ENCODE results near the gene FAM151A.

Gene FAM151A

GRCh38 chr1:54603241-54603640 lies 20.1 kb downstream of the FAM151A start:
- DNase-seq = no peak

GRCh38 chr1:54602554-54602953 lies 20.8 kb downstream of the FAM151A start:
- DNase-seq = no peak

GRCh38 chr1:54601730-54602129 lies 21.6 kb downstream of the FAM151A start:
- no peak for DNase-seq

GRCh38 chr1:54600947-54601721 lies 22.2 kb downstream of the FAM151A start:
- no peak for DNase-seq

- no peak for DNase-seq
Observed at GRCh38 chr1:54599211-54599823, 24.0 kb downstream of the FAM151A start.

GRCh38 chr1:54597455-54598030 lies 25.8 kb downstream of the FAM151A start:
- no peak for DNase-seq

- DNase-seq = no peak
Observed at GRCh38 chr1:54596756-54597155, 26.6 kb downstream of the FAM151A start.

GRCh38 chr1:54595956-54596498 lies 27.3 kb downstream of the FAM151A start:
- DNase-seq = no peak

- DNase-seq = no peak
Observed at GRCh38 chr1:54594463-54594862, 28.9 kb downstream of the FAM151A start.

- no peak for DNase-seq
Observed at GRCh38 chr1:54593571-54594160, 29.7 kb downstream of the FAM151A start.

- no peak for DNase-seq
Observed at GRCh38 chr1:54591127-54591756, 32.1 kb downstream of the FAM151A start.

- DNase-seq = no peak
Observed at GRCh38 chr1:54588377-54588776, 34.9 kb downstream of the FAM151A start.

GRCh38 chr1:54585181-54586066 lies 37.9 kb downstream of the FAM151A start:
- DNase-seq = no peak

GRCh38 chr1:54584575-54584974 lies 38.8 kb downstream of the FAM151A start:
- no peak for DNase-seq

GRCh38 chr1:54583871-54584270 lies 39.5 kb downstream of the FAM151A start:
- no peak for DNase-seq

- no peak for DNase-seq
Observed at GRCh38 chr1:54583307-54583686, 40.0 kb downstream of the FAM151A start.

GRCh38 chr1:54582566-54583306 lies 40.6 kb downstream of the FAM151A start:
- no peak for DNase-seq

- no peak for DNase-seq
Observed at GRCh38 chr1:54581621-54582035, 41.7 kb downstream of the FAM151A start.

GRCh38 chr1:54580856-54581550 lies 42.3 kb downstream of the FAM151A start:
- DNase-seq = no peak

GRCh38 chr1:54579337-54579781 lies 44.0 kb downstream of the FAM151A start:
- no peak for DNase-seq

- no peak for DNase-seq
Observed at GRCh38 chr1:54577612-54578011, 45.7 kb downstream of the FAM151A start.
